Fibroblast of lung (primary cell): ENCODE results near the gene HRH3.

Experiments used
- CTCF ChIP-seq, 2 donors: IDR thresholded peaks in 1 of 2; conservative IDR thresholded peaks in 1 of 2; 1 replicate in 1 of 2; 2 replicates in 1 of 2; pipeline ENCODE4 v1.5.1; 2011 to 2012; ENCODE audit warnings: low read length in 2 of 2, control low read depth in 1 of 2, inconsistent platforms in 1 of 2, low read depth in 1 of 2, mild to moderate bottlenecking in 1 of 2
- EZH2 ChIP-seq: IDR thresholded peaks from 2 replicates; pipeline ENCODE4 v1.5.1; 2012; ENCODE audit warnings: low read length, control low read depth, mild to moderate bottlenecking; ENCODE audit errors: missing control alignments

GRCh38 chr20:62239278-62239879 lies 19.3 kb upstream of the HRH3 start:
- TF ChIP-seq EZH2 (no peak), CTCF (conservative IDR thresholded peaks at IDR 0.05 in 1 of 2, IDR thresholded peaks at IDR 0.05 in 1 of 2; ENCODE audit: low read depth in 1 of 2, low read length in 2 of 2) (no peak)
